Astrocyte (in vitro differentiated cells and primary cell): Measurements from ENCODE around the gene YBX1. TPM values are rescaled to one million over a fixed set of nuclear protein-coding genes. Genes with fewer than 3 reads are reported as not detected.

Experiments used
- DNase-seq: peaks from one replicate; pipeline ENCODE4 v3.0.0-alpha.2; 2010; ENCODE audit warnings: low read depth
- FAIRE-seq: peaks from 2 replicates; lab custom pipeline; 2011; peaks lifted over from hg19 to GRCh38; lab: Jason Lieb, UNC
- H2AFZ ChIP-seq: 2 replicates; pipeline ENCODE4 v1.6.0; 2012; ENCODE audit warnings: low read depth, low read length, inconsistent platforms
- H3K27ac ChIP-seq: 2 replicates; pipeline ENCODE4 v1.5.1; 2011; ENCODE audit warnings: low read depth, low read length, inconsistent platforms
- H3K27me3 ChIP-seq: 2 replicates; pipeline ENCODE4 v1.6.0; 2011; ENCODE audit warnings: low read length, inconsistent platforms; ENCODE audit not compliant: insufficient read depth
- H3K36me3 ChIP-seq: 2 replicates; pipeline ENCODE4 v1.5.1; 2011; ENCODE audit warnings: low read length, inconsistent platforms; ENCODE audit not compliant: insufficient read depth
- H3K4me1 ChIP-seq: 2 replicates; pipeline ENCODE4 v1.5.1; 2011; ENCODE audit warnings: low read length, inconsistent platforms; ENCODE audit not compliant: insufficient read depth
- H3K4me2 ChIP-seq: 2 replicates; pipeline ENCODE4 v1.6.0; 2012; ENCODE audit warnings: low read length, inconsistent platforms
- H3K4me3 ChIP-seq: 2 replicates; pipeline ENCODE4 v1.5.1; 2011; ENCODE audit warnings: low read depth, mild to moderate bottlenecking, low read length, inconsistent platforms; ENCODE audit not compliant: insufficient read depth
- H3K79me2 ChIP-seq: 2 replicates; pipeline ENCODE4 v1.6.0; 2012; ENCODE audit warnings: mild to moderate bottlenecking, low read length, inconsistent platforms; ENCODE audit not compliant: insufficient read depth
- H3K9ac ChIP-seq: 2 replicates; pipeline ENCODE4 v1.6.0; 2012; ENCODE audit warnings: mild to moderate bottlenecking, low read length, inconsistent platforms
- H3K9me3 ChIP-seq: 2 replicates; pipeline ENCODE4 v1.5.1; 2012; ENCODE audit warnings: low read depth, mild to moderate bottlenecking, low read length, inconsistent platforms; ENCODE audit not compliant: insufficient read depth
- H4K20me1 ChIP-seq: 2 replicates; pipeline ENCODE4 v1.6.0; 2012; ENCODE audit warnings: low read length, inconsistent platforms; ENCODE audit not compliant: insufficient read depth
- H3K27ac Mint-ChIP-seq: one replicate; pipeline ENCODE4 v1.8.0; 2021; ENCODE audit warnings: mild to moderate bottlenecking, mixed read lengths; ENCODE audit not compliant: unreplicated experiment
- H3K27me3 Mint-ChIP-seq: one replicate; pipeline ENCODE4 v1.8.0; 2021; ENCODE audit warnings: low read depth, mixed read lengths; ENCODE audit not compliant: unreplicated experiment
- H3K36me3 Mint-ChIP-seq: one replicate; pipeline ENCODE4 v1.8.0; 2021; ENCODE audit warnings: low read depth, mixed read lengths; ENCODE audit not compliant: unreplicated experiment
- H3K4me1 Mint-ChIP-seq: one replicate; pipeline ENCODE4 v1.8.0; 2021; ENCODE audit warnings: low read depth, mixed read lengths; ENCODE audit not compliant: unreplicated experiment
- H3K4me3 Mint-ChIP-seq: one replicate; pipeline ENCODE4 v1.8.0; 2021; ENCODE audit warnings: mild to moderate bottlenecking, moderate library complexity, mixed read lengths; ENCODE audit not compliant: unreplicated experiment
- H3K9me3 Mint-ChIP-seq: one replicate; pipeline ENCODE4 v1.8.0; 2021; ENCODE audit warnings: mild to moderate bottlenecking, mixed read lengths; ENCODE audit not compliant: unreplicated experiment
- CTCF ChIP-seq: IDR thresholded peaks from 2 replicates; pipeline ENCODE4 v1.5.1; 2011; ENCODE audit warnings: low read depth, mild to moderate bottlenecking, inconsistent platforms, low read length, moderate library complexity; ENCODE audit not compliant: insufficient read depth
- EZH2 ChIP-seq: IDR thresholded peaks from 2 replicates; pipeline ENCODE4 v1.6.1; 2012; ENCODE audit warnings: mild to moderate bottlenecking, low read length, inconsistent platforms; ENCODE audit not compliant: insufficient read depth
- total RNA-seq: library from RNA; stranded (reverse); gene quantifications from 2 replicates; pipeline ENCODE4 v1.2.1, GENCODE V29; 2021

YBX1 gene
- total RNA-seq, 1 donor from 2014 or later: 872 TPM

GRCh38 chr1:42698081-42698813 is 16.0 kb downstream of the YBX1 start:
- peak overlapping the region; percentile 54 for H3K27ac Mint-ChIP-seq
- Histone ChIP-seq H2AFZ (no peak overlapping the region), H3K36me3 (peaks cover 78% of the 10 kb centered on the region), H3K9ac (no peak overlapping the region), H3K79me2 (peaks cover 75% of the 10 kb centered on the region), H3K4me1 (no peaks in the 10 kb centered on the region), H3K9me3 (no peaks in the 10 kb centered on the region), H4K20me1 (peaks cover 77% of the 10 kb centered on the region), H3K27me3 (no peaks in the 10 kb centered on the region), H3K4me3 (no peak overlapping the region), H3K27ac (no peak overlapping the region), H3K4me2 (no peak overlapping the region)
- DNase-seq (no peak), FAIRE-seq (no peak)
- H3K36me3 Mint-ChIP-seq: peaks cover 8% of the 10 kb centered on the region
- no peaks in the 10 kb centered on the region for H3K9me3 Mint-ChIP-seq
- H3K4me1 Mint-ChIP-seq: peaks cover 3% of the 10 kb centered on the region
- no peaks in the 10 kb centered on the region for H3K27me3 Mint-ChIP-seq
- H3K4me3 Mint-ChIP-seq: no peak overlapping the region
- TF ChIP-seq CTCF (no peak), EZH2 (no peak)

DNA sequence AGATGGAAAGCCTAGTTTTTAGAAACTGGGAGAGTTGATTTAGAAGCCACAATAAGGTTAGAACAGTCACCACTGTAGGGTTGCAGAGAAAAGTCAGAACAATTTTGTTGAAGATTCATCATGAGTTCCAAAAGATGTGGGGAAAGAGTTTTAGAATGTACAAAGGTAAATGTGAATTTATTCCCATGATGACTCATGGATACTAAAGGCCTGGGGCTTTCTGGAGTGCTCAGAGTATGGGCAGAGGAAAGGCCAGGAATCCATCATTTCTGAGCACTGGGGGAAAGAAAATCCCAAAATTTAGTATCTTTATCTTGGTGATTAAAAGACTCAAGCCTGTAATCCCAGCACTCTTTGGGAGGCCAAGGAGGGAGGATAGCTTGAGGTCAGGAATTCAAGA is 17.8 kb downstream of the YBX1 start:
- Mint-ChIP-seq H3K36me3 (peaks cover 17% of the 10 kb centered on the region), H3K9me3 (no peaks in the 10 kb centered on the region), H3K27me3 (no peaks in the 10 kb centered on the region), H3K4me3 (no peak overlapping the region), H3K4me1 (peaks cover 3% of the 10 kb centered on the region), H3K27ac (no peak overlapping the region)
- H3K4me2 ChIP-seq: no peak overlapping the region
- H3K27ac ChIP-seq: no peak overlapping the region
- FAIRE-seq: no peak
- H3K4me1 ChIP-seq: no peaks in the 10 kb centered on the region
- H3K36me3 ChIP-seq: peaks cover 83% of the 10 kb centered on the region
- H2AFZ ChIP-seq: no peak overlapping the region
- H3K79me2 ChIP-seq: peaks cover 62% of the 10 kb centered on the region
- TF ChIP-seq CTCF: no peak
- TF ChIP-seq EZH2: no peak
- H4K20me1 ChIP-seq: peaks cover 70% of the 10 kb centered on the region
- H3K4me3 ChIP-seq: no peak overlapping the region
- H3K27me3 ChIP-seq: no peaks in the 10 kb centered on the region
- no peak overlapping the region for H3K9ac ChIP-seq
- no peaks in the 10 kb centered on the region for H3K9me3 ChIP-seq
- DNase-seq: no peak

DNA sequence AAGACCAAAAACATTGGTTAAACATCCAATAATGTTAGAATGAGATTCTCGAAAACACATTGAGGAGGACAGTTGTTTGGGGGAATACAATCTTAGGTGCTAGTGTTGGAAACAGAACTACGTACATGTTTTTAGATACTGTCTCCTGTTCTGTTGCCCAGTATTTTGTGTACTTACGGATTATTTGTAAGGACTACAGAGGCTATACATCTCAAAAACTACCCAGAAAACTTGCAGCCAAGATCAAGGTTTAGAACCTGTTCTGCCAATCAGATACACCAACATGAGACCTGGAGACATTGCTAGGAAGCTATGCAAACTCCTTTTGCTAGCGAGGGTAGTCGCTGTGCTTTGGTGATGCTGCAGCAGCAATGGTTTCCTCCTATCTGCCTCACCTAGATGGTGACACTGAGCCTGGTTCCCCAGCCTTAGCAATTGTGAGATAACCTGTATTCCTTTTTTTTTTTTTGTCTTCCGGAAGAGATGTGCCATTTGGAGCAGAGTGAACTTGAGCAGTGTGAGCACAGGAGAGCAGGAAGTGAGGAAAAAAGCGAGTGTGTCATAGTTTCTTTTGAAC is 21.8 kb downstream of the YBX1 start:
- Histone ChIP-seq H4K20me1 (peaks cover 48% of the 10 kb centered on the region), H3K36me3 (peaks cover 58% of the 10 kb centered on the region)

More for the DNA sequence above, 21.8 kb downstream of the YBX1 start:
- H3K27me3 Mint-ChIP-seq: no peaks in the 10 kb centered on the region
- peaks cover 24% of the 10 kb centered on the region for H3K79me2 ChIP-seq
- H3K27ac ChIP-seq: no peak overlapping the region
- H3K36me3 Mint-ChIP-seq: peaks cover 12% of the 10 kb centered on the region
- peaks cover 3% of the 10 kb centered on the region for H3K4me1 Mint-ChIP-seq
- no peak overlapping the region for H3K27ac Mint-ChIP-seq
- H3K9ac ChIP-seq: no peak overlapping the region
- no peaks in the 10 kb centered on the region for H3K27me3 ChIP-seq
- no peak for DNase-seq
- no peaks in the 10 kb centered on the region for H3K9me3 ChIP-seq
- no peak for FAIRE-seq
- H3K4me1 ChIP-seq: no peaks in the 10 kb centered on the region
- no peak overlapping the region for H3K4me2 ChIP-seq
- TF ChIP-seq EZH2 (no peak), CTCF (no peak)
- no peak overlapping the region for H3K4me3 ChIP-seq
- no peak overlapping the region for H2AFZ ChIP-seq
- no peaks in the 10 kb centered on the region for H3K9me3 Mint-ChIP-seq
- no peak overlapping the region for H3K4me3 Mint-ChIP-seq
